HG03175 (cell line): ENCODE data around the gene ELAPOR2.
"Not testable (repeated sequence)": the region's sequence is repeated elsewhere in the genome, so short reads cannot be mapped to it uniquely, and the experiment has no call there.

Experiments used
- ATAC-seq: cut with Tn5 transposase; IDR thresholded peaks from one replicate; pipeline ENCODE4 v1.9.1; 2021; ENCODE audit warnings: mild to moderate bottlenecking, moderate library complexity; ENCODE audit not compliant: unreplicated experiment

The ELAPOR2 gene, protein sequence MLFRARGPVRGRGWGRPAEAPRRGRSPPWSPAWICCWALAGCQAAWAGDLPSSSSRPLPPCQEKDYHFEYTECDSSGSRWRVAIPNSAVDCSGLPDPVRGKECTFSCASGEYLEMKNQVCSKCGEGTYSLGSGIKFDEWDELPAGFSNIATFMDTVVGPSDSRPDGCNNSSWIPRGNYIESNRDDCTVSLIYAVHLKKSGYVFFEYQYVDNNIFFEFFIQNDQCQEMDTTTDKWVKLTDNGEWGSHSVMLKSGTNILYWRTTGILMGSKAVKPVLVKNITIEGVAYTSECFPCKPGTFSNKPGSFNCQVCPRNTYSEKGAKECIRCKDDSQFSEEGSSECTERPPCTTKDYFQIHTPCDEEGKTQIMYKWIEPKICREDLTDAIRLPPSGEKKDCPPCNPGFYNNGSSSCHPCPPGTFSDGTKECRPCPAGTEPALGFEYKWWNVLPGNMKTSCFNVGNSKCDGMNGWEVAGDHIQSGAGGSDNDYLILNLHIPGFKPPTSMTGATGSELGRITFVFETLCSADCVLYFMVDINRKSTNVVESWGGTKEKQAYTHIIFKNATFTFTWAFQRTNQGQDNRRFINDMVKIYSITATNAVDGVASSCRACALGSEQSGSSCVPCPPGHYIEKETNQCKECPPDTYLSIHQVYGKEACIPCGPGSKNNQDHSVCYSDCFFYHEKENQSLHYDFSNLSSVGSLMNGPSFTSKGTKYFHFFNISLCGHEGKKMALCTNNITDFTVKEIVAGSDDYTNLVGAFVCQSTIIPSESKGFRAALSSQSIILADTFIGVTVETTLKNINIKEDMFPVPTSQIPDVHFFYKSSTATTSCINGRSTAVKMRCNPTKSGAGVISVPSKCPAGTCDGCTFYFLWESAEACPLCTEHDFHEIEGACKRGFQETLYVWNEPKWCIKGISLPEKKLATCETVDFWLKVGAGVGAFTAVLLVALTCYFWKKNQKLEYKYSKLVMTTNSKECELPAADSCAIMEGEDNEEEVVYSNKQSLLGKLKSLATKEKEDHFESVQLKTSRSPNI

DNA sequence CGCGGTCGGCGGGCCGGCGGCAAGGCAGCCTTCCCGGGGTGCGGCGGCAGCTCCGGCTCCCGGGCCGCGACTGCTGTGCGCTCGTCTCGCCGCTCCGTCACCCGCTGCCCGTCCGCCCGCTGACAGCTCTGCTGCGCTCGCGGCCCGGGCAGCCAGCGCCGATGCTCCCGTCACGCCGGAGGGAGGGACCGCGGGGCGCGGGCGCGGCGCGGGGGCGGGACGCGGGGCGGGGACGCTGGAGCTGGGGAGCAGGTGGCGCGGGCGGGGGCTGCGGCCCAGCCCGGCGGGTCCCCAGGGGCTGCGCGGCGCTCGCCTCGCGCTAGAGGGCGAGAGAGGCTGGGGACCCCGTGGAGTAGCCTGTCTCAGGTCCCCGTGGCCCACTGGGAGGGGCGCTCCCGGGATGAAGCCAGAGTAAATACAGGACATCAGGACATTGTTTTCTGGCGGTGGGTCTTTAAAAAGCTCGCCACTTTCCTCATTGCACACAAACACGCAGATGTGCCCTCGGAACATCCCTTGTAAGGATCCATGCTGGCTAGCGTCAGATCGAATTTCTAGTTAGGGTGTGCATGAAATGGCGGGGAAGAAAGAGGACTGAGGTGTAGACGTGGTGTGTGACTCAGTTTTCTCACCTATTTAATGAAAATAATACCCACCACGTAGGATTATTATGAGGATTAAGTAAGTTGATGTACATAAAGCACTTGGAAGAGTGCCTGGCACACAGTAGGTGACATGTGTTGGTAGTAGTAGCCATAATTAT, at the start of gene ELAPOR2:
Gene ELAPOR2 (minus strand): TSS at position 130 of the 763 bp plus-strand sequence. CDS start 141 bp downstream, outside the sequence.
- peak; percentile 92 for ATAC-seq

DNA sequence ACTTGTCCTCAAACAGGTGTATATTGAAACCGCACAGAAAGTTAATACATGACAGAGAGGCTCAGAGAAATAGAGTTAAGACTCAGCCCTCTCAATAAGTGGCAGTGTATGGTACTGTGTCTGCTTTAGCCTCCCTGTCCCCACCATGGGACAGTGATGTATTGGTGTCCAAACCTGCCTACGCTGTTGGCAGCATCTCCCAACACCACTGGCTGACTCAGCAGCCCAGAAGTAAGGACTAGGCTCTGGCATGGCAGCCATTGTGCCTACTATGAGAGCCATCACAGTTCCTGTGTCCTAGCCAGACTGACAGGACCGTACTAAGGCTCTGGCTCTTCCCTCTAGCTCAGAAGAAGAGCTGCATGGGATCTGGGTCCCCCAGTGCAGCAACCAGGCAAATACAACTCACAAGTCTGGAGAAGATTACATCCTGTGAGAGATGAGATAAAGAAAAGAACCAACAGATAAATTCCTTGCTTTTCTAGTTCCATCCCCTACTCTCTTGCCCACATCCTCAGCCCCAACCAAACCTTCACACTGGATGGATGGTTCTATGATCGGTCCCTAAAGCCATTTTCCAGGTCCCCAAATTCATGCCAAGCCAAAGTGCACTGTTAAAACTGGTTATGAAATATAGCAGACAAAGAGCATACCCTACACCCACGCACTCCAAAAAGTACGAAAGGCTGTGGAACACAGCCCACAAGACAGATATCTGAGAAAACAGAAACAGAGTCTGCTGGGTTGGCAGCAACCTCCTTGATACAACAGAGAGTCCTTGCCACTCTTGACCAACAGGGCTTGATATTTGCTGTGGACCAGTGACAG, 48.7 kb upstream of the ELAPOR2 start:
- no peak for ATAC-seq

DNA sequence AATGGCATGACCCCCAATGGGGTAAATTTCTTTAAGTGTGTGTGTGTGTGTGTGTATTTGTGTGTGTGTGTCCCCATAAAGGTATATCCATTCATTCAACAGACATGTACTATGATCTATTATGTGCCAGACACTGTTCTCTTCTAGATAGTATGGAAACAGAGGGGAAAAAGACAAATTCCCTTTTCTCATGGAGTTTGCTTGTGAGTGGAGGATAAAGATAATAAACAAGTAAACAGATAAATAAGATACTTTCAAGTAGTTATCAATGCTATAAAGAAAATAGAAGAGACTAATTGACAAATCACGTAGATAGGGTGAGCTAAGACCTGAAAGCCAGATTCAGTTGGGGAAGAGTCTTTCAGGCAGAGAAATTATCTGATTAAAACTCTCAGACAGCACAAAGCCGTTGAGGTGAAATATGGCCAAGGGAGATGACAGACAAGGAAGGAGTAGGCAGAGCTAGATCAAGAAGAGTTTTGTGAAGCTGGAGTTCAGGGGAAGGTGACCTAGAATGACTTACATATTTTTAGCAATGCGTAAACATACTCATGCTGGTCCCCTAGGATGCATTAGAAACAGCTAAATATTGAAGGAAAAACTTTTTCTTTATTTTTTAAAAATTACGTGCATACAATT, 47.6 kb upstream of the ELAPOR2 start:
- no peak for ATAC-seq

DNA sequence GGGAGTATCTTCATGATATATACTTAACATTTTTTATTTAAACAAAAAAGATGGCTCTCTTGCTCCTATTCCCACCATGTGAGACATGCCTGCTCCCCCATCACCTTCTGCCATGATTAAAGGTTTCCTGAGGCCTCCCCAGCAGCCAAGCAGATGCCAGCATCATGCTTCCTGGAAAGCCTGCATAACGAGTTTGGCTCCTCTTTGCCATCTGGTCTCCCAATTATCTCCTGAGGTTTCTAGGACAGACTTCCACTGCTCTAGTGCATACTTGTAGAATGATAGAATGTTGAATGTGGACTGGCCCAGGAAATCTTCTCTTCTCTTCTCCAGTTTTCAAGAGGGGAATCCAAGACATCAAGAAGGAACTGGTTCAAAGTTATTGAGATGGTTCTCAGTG, 45.9 kb upstream of the ELAPOR2 start:
- ATAC-seq: no peak

DNA sequence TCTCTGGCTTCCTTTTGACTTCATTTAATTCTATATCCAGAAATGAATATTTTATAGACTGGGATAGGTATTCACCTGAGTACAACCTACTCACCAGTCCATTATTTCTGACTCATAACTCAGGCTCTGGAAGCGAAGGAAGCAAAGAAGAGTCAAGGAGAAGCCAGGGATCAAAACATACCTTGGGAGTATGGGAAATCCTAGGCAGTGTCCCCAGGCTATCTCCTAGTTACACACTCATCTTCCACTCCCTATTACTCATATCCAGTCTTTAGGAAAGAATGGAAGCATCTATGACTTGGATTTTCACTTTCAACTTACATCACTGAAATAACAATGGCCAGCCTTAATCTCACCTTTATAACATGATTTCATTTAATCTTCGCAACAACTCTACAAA, 40.9 kb upstream of the ELAPOR2 start:
- no peak for ATAC-seq

DNA sequence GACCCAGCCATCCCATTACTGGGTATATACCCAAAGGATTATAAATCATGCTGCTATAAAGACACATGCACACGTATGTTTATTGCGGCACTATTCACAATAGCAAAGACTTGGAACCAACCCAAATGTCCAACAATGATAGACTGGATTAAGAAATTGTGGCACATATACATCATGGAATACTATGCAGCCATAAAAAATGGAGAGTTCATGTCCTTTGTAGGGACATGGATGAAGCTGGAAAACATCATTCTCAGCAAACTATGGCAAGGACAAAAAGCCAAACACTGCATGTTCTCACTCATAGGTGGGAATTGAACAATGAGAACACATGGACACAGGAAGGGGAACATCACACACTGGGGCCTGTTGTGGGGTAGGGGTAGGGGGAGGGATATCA, 37.9 kb upstream of the ELAPOR2 start:
- ATAC-seq: not testable (repeated sequence)

DNA sequence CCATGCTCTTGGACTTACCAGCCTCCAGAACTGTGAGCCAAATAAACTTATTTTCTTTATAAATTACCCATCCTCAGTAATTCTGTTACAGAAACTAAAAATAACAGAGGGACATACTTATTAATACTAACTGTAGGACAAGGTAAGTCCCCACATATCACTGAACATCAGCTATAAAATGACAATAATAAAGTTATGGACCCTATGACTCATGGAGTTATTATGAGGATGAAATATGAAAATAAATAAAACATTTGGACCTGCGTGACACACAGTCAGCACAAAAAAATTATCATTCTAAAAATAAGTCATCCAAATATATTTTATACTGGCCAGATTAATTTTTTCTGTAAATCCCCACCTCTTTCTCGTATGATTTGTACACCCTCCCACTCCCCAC, 34.9 kb upstream of the ELAPOR2 start:
- no peak for ATAC-seq

DNA sequence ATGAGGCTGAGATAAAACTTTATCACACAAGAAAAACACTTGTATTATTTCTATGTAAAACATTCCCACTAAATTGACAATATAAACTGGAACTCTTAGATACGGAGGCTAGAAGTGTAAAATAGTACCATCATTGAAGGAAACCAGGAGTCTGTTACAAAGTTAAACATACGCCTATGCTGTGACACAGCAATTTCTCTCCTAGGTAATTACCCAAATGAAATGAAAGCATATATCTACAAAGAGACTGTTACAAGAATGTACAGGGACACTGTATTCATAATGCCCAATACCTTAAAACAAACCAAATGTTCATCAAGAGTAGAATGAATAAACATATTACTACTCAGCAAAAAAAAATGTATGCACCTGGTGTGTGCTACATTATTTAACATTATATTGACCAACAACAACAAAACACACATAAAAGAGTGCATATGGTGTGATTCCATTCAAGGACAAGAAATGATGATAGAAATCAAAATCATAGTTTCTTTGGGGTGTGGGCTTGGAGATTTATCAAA, 33.2 kb upstream of the ELAPOR2 start:
- ATAC-seq: no peak

DNA sequence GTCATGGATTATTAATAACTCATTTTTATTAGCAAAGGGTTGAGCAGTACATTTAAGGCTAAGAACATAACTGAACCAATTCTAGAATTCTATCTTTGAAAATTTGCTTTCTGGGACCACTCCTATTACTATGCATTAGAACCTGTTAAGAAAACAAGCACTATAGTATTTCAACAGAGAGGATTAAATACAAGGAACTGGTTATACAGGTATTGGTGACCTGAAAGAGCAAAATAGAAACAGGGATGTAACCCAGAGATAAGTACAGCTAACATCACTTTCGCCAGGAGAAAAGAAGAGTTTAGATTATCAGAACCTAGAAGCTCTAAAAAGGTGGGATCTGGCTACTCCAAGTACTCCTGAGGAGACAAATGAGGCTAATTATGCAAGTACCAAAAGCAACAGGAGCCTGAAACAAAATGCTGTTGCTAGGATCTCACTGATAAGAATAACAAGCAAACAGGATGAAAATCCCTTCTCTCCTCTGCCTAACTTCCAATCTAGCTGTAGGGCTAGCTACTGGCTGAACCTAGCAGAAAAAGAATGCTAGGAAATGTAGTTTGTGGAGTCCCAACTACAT, 32.1 kb upstream of the ELAPOR2 start:
- no peak for ATAC-seq

DNA sequence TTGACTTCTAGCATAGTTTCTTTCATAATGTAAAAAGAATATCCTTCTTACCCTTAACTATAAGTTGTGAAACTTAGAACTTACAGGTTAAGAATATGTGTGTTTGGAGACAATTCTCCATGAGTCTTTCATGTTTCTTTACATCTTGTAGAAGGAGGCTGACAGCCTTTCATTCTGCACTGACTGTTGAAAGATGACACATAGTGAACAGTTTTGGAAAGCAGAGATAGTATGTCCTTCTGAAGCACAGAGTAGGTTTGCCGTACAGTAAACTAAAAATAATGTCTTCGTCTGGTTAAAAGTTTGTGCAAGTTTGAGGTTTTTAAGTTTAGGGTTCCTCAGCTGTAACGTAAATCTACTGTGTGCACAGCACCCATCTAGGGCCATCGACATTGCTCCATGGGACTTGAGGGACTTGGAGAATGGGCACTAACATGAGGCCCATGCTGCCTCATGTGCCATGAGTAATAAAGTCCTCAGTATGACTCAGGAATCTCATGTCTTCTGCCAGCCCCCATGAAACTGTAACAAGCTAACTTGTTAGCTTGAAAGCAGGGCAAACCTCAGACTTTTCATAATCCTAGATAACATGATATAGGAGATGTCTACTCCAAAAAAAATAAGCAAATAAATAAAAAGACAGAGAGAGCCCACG, 24.5 kb upstream of the ELAPOR2 start:
- no peak for ATAC-seq

DNA sequence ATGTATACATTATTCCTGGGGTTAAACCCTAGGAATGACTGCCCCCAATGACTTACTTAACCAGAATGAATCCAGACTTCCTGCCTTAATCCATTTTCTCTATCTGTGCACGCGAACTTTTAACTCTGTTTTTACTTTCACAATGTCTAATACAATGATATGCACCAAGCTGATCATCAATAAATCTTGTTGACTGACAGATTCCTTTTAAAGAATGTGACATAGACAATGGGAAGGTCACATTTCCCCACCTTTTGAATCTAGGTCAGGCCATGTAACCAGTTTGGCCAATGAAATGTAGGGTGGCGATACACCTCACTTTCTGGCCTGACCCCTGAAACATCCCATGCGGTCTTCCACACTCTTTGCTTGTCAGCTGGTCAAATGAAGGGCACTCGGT, 23.2 kb upstream of the ELAPOR2 start:
- no peak for ATAC-seq

DNA sequence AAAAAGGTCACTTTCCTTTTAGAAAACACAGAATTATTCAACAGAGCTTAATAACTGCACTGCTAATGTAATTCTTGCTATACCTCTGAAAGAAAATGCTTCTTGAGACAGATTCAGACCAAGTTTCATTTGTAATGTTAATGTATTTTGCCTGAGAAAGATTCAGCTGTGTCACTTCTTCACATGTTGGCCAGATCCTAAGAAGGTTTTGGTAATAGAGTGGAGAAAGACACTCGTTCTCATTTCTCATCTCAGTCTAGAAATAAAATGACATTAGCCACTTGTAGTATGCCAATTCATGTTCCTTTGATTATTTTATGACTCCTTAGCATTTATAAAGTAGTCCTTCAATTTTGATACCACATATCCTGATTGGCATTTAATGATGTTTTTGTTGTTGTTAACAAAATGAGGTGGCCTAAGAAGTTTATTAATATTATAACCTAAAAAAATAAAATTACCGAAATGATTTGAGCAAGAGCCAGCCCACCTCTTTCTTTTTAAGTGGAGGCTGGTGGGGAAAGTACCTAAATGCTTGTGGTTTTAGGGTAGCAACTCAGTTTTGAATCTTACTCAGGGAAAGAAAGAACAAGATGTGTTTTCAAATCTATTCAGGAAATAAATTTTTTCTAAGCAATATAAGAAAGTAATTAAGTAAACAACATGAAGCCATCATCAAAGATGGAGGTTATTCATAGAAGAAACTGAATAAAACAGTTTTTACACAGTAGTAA, 16.4 kb upstream of the ELAPOR2 start:
- ATAC-seq: no peak

DNA sequence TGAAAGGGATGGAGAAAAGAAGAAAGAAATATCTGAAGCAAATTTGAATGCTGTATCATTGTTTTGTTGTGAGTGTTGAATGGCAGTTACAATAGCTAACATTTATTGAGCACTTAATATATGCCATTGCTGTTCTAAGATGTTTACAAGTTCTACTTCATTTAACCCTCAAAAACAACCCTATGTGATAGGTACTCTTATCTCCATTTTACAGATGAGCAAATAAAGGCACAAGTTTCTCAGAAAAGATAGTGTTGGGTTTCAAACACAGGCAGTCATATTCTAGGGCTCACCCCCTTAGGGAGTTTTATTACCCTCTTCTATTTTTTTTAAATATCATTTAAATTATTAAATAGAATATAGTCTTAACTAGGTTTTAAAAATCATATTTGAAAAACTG, 8.3 kb upstream of the ELAPOR2 start:
- no peak for ATAC-seq

DNA sequence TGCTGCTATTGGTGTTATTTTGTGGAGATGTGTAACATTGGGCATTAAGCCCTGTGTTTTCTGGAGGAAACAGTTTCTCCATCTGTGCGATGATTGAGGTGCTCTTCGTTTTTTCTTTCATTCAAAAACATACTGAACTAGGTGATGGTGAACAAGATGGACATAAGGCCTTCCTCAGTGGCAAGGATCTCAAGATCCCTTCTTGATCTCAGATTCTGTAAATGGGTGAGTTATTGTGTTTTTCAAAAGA, 759 bp upstream of the ELAPOR2 start:
- no peak for ATAC-seq

DNA sequence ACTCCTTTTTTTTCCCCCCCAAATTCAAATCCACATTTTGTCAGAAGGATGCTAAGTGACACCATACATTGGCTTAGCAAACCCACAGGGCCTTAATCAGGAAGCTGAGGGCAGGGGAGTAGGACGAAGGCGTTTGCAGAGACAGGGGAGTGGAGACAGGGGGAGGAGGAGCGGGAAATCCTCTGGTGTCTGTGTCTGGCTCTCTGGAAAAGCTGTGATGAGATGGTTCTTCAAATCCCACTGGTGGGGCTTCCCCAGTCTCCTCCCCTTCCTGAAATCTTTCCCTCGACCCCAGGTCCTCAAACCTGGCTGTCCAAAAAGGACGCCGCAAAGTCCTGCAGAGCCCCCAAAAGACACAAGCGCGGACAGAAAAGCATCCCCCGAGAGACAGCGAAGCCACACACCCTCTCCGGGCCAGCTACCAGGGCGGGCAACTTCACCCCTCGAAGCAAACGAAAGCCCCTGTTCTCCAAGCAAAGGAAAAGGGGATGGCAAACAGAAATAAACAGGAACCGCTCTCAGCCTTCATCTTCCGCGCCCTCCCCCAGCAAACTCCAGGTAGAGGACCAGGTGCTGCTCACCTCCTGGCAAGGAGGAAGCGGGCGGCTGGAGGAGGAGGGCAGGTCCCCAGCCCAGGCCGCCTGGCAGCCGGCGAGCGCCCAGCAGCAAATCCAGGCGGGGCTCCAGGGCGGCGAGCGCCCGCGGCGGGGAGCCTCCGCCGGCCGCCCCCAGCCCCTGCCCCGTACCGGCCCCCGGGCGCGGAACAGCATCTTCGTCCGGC, 520 bp downstream of the ELAPOR2 start:
- ATAC-seq: peak; percentile 41

DNA sequence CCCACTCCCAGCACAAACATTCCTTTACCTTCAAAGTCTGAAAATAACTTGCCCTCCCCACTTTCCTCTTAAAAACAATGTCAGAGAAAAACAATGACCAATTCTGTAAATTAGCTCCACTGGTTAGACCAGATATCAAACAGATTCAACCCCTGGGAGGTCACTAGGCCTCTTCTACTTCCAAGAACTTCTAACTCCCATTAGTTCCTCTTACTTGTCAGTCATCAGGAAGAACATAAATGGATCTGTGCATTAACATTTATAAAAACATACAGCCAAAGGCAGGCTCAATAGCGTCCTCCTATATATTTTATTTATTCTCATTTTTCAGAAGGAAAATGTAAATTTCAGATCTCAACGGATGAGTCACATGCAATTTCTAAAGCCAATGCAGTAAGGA, 2.2 kb downstream of the ELAPOR2 start:
- no peak for ATAC-seq

DNA sequence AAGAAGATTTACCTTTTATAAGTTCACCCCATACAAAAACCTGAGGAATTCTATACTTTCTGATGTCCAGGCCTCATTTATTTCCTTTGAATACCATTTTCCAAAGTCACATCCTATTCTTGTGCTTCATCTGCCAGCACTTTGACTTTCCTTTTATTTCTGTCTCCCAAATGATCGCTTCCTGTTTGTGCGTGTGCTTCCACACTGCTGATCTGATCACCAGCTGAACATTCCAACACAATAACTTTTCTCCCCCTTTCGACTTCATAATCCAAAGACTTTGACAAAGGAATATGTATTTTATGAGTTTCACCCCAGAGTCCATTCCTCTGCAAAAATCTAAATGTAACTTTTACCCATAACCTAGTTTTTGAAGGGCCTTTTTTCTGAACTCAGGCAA, 3.1 kb downstream of the ELAPOR2 start:
- ATAC-seq: no peak
